ENCODE measurements around the gene CAT.

- no peak for TF ChIP-seq CTCF (IDR thresholded peaks at IDR 0.05; ENCODE audit: low read depth, low read length, poor library complexity, severe bottlenecking)
- TF ChIP-seq EZH2phosphoT487 (IDR thresholded peaks at IDR 0.05; ENCODE audit: borderline replicate concordance, low read length) = no peak
Observed at GRCh38 chr11:34404280-34404679, 34.5 kb upstream of the CAT start.
